Mesenchymal stem cell (in vitro differentiated cells and primary cell): ENCODE results near the gene LIPT1.

Source experiments
- DNase-seq: peaks from one replicate; pipeline ENCODE4 v3.0.0-alpha.2; 2013
- H2AFZ ChIP-seq: one replicate; pipeline ENCODE4 v1.6.1; 2013; ENCODE audit warnings: low read depth, mild to moderate bottlenecking, control low read depth, inconsistent platforms, low read length, moderate library complexity
- H2AK5ac ChIP-seq: 2 replicates; pipeline ENCODE4 v1.6.1; 2013; ENCODE audit warnings: low read length, moderate library complexity, mild to moderate bottlenecking, inconsistent platforms; ENCODE audit not compliant: severe bottlenecking
- H2BK120ac ChIP-seq: one replicate; pipeline ENCODE4 v1.6.1; 2013; ENCODE audit warnings: low read depth, mild to moderate bottlenecking, inconsistent platforms, low read length, moderate library complexity
- H2BK12ac ChIP-seq, 2 experiments: one replicate each; pipeline ENCODE4 v1.6.1; 2013; ENCODE audit warnings: inconsistent platforms in 2 of 2, low read length in 2 of 2, mild to moderate bottlenecking in 2 of 2, moderate library complexity in 2 of 2, control low read depth in 1 of 2
- H2BK15ac ChIP-seq: one replicate; pipeline ENCODE4 v1.6.1; 2013; ENCODE audit warnings: mild to moderate bottlenecking, low read depth, inconsistent platforms; ENCODE audit not compliant: poor library complexity, severe bottlenecking
- H2BK5ac ChIP-seq: 2 replicates; pipeline ENCODE4 v1.6.1; 2013; ENCODE audit warnings: low read depth, mild to moderate bottlenecking, low read length, control low read depth, inconsistent platforms; ENCODE audit not compliant: poor library complexity, severe bottlenecking
- H3K14ac ChIP-seq, 2 experiments: one replicate each; pipeline ENCODE4 v1.6.1; 2013; ENCODE audit warnings: inconsistent platforms in 2 of 2, low read length in 2 of 2, control low read depth in 1 of 2, mild to moderate bottlenecking in 1 of 2, moderate library complexity in 1 of 2
- H3K18ac ChIP-seq, 2 experiments: one replicate each; pipeline ENCODE4 v1.6.1; 2013; ENCODE audit warnings: inconsistent platforms in 2 of 2, low read length in 2 of 2, control low read depth in 1 of 2, low read depth in 1 of 2, mild to moderate bottlenecking in 1 of 2
- H3K23ac ChIP-seq, 2 experiments: one replicate each; pipeline ENCODE4 v1.6.1; 2013; ENCODE audit warnings: inconsistent platforms in 2 of 2, low read length in 2 of 2, mild to moderate bottlenecking in 2 of 2, moderate library complexity in 2 of 2, control low read depth in 1 of 2
- H3K27ac ChIP-seq: 2 replicates; pipeline ENCODE4 v1.5.1; 2013; ENCODE audit warnings: mild to moderate bottlenecking, moderate library complexity, low read length, control low read depth, inconsistent platforms; ENCODE audit not compliant: poor library complexity, severe bottlenecking
- H3K27me3 ChIP-seq, 2 experiments: 2 replicates each; pipeline versions ENCODE4 v1.6.1 to v1.7.0; 2013; ENCODE audit warnings: low read length in 2 of 2, mild to moderate bottlenecking in 2 of 2, moderate library complexity in 2 of 2, control low read depth in 1 of 2, inconsistent platforms in 1 of 2; ENCODE audit not compliant: control insufficient read depth in 1 of 2, insufficient read depth in 1 of 2
- H3K36me3 ChIP-seq, 2 experiments: 2 replicates each; pipeline versions ENCODE4 v1.6.1 to v1.7.0; 2013; ENCODE audit warnings: low read length in 2 of 2, control low read depth in 1 of 2, inconsistent platforms in 1 of 2, low read depth in 1 of 2, mild to moderate bottlenecking in 1 of 2; ENCODE audit not compliant: insufficient read depth in 2 of 2, control insufficient read depth in 1 of 2
- H3K4ac ChIP-seq, 2 experiments: one replicate each; pipeline ENCODE4 v1.6.1; 2013; ENCODE audit warnings: inconsistent platforms in 2 of 2, low read length in 2 of 2, mild to moderate bottlenecking in 2 of 2, moderate library complexity in 2 of 2, control low read depth in 1 of 2, low read depth in 1 of 2
- H3K4me1 ChIP-seq: 2 replicates; pipeline ENCODE4 v1.6.1; 2013; ENCODE audit warnings: low read depth, low read length, control low read depth; ENCODE audit not compliant: control insufficient read depth, insufficient read depth
- H3K4me2 ChIP-seq: 2 replicates; pipeline ENCODE4 v1.6.1; 2013; ENCODE audit warnings: low read length, mild to moderate bottlenecking, inconsistent platforms; ENCODE audit not compliant: poor library complexity, severe bottlenecking
- H3K4me3 ChIP-seq, 2 experiments: 2 replicates each; pipeline versions ENCODE4 v1.5.1 to v1.7.0; 2013; ENCODE audit warnings: low read length in 2 of 2, mild to moderate bottlenecking in 2 of 2, control low read depth in 1 of 2, low read depth in 1 of 2; ENCODE audit not compliant: insufficient read depth in 1 of 2
- H3K79me1 ChIP-seq: replicated peaks from 2 replicates; pipeline ENCODE4 v1.6.1; 2013; ENCODE audit warnings: mild to moderate bottlenecking, control low read depth, low read length, inconsistent platforms; ENCODE audit not compliant: poor library complexity, severe bottlenecking
- H3K9ac ChIP-seq: 2 replicates; pipeline ENCODE4 v1.7.0; 2013; ENCODE audit warnings: mild to moderate bottlenecking, low read length, moderate library complexity
- H3K9me3 ChIP-seq: 2 replicates; pipeline ENCODE4 v1.7.0; 2013; ENCODE audit warnings: mild to moderate bottlenecking, low read length; ENCODE audit not compliant: control insufficient read depth
- H4K8ac ChIP-seq: one replicate; pipeline ENCODE4 v1.6.1; 2013; ENCODE audit warnings: inconsistent platforms, mild to moderate bottlenecking, low read length, moderate library complexity
- H4K91ac ChIP-seq: one replicate; pipeline ENCODE4 v1.6.1; 2013; ENCODE audit warnings: mild to moderate bottlenecking, low read length, inconsistent platforms
- WGBS: methylation state at CpG from one replicate; pipeline ENCODE4 v1.1.7; 2013; ENCODE audit warnings: mixed read lengths; 5-methylcytosine and 5-hydroxymethylcytosine counted together

Gene LIPT1

GRCh38 chr2:99184811-99185210, 30.0 kb downstream of the LIPT1 start:
- Histone ChIP-seq H3K23ac (no peak overlapping the region), H2BK5ac (no peak overlapping the region), H3K27me3 (no peaks in the 10 kb centered on the region), H2BK120ac (no peak overlapping the region), H4K91ac (no peak overlapping the region), H3K4ac (no peak overlapping the region), H3K4me3 (no peak overlapping the region), H2AFZ (no peak overlapping the region), H2BK12ac (no peak overlapping the region), H3K36me3 (peaks cover 0 to 26% of the 10 kb centered on the region in 2 experiments), H3K4me2 (no peak overlapping the region), H3K27ac (no peak overlapping the region), H4K8ac (no peak overlapping the region), H3K9me3 (no peaks in the 10 kb centered on the region), H3K18ac (no peak overlapping the region), H2AK5ac (no peak overlapping the region), H3K79me1 (peaks cover 18% of the 10 kb centered on the region), H3K14ac (no peak overlapping the region), H2BK15ac (no peak overlapping the region), H3K4me1 (peaks cover 4% of the 10 kb centered on the region), H3K9ac (no peak overlapping the region)
- DNase-seq: no peak
- 61% methylated on average over 4 of the region's 6 CpGs for WGBS

- Histone ChIP-seq H3K9me3 (no peaks in the 10 kb centered on the region), H3K4me3 (no peak overlapping the region), H3K27me3 (no peaks in the 10 kb centered on the region), H3K14ac (no peak overlapping the region), H3K23ac (no peak overlapping the region), H3K4ac (no peak overlapping the region), H2AK5ac (no peak overlapping the region), H2BK15ac (no peak overlapping the region), H3K4me1 (peaks cover 4% of the 10 kb centered on the region), H3K79me1 (peaks cover 23% of the 10 kb centered on the region), H3K27ac (no peak overlapping the region), H4K8ac (no peak overlapping the region), H3K9ac (no peak overlapping the region), H3K18ac (no peak overlapping the region), H3K36me3 (peaks cover 0 to 46% of the 10 kb centered on the region in 2 experiments), H3K4me2 (no peak overlapping the region), H4K91ac (no peak overlapping the region), H2BK12ac (no peak overlapping the region), H2AFZ (no peak overlapping the region), H2BK120ac (no peak overlapping the region), H2BK5ac (no peak overlapping the region)
- no peak for DNase-seq
These were observed 32.2 kb downstream of the LIPT1 start for GRCh38 chr2:99187011-99187410.

GRCh38 chr2:99188357-99188756, 33.6 kb downstream of the LIPT1 start:
- no peak overlapping the region for H4K8ac ChIP-seq
- H2BK12ac ChIP-seq: no peak overlapping the region
- 100% methylated on average over 1 of the region's 3 CpGs for WGBS
- H2AK5ac ChIP-seq: no peak overlapping the region
- no peak overlapping the region for H3K27ac ChIP-seq
- H3K79me1 ChIP-seq: peaks cover 20% of the 10 kb centered on the region
- peaks cover 0 to 53% of the 10 kb centered on the region in 2 experiments for H3K36me3 ChIP-seq
- H4K91ac ChIP-seq: no peak overlapping the region
- H3K4me2 ChIP-seq: no peak overlapping the region
- no peak overlapping the region for H2BK15ac ChIP-seq
- H3K9me3 ChIP-seq: no peaks in the 10 kb centered on the region
- H3K4me3 ChIP-seq: no peak overlapping the region
- H3K4me1 ChIP-seq: peaks cover 1% of the 10 kb centered on the region
- no peak overlapping the region for H2AFZ ChIP-seq
- no peak for DNase-seq
- no peak overlapping the region for H3K14ac ChIP-seq
- H3K23ac ChIP-seq: no peak overlapping the region
- H3K27me3 ChIP-seq: no peaks in the 10 kb centered on the region
- no peak overlapping the region for H3K4ac ChIP-seq
- no peak overlapping the region for H3K18ac ChIP-seq
- no peak overlapping the region for H2BK120ac ChIP-seq
- H2BK5ac ChIP-seq: no peak overlapping the region
- H3K9ac ChIP-seq: no peak overlapping the region

GRCh38 chr2:99190548-99190947, 35.8 kb downstream of the LIPT1 start:
- no peak overlapping the region for H2AFZ ChIP-seq
- H3K4me1 ChIP-seq: no peaks in the 10 kb centered on the region
- no peak overlapping the region for H3K4me2 ChIP-seq
- H2BK12ac ChIP-seq: no peak overlapping the region
- peaks cover 0 to 72% of the 10 kb centered on the region in 2 experiments for H3K36me3 ChIP-seq
- H3K79me1 ChIP-seq: peaks cover 19% of the 10 kb centered on the region
- H3K27me3 ChIP-seq: no peaks in the 10 kb centered on the region
- DNase-seq: no peak
- H2AK5ac ChIP-seq: no peak overlapping the region
- no peak overlapping the region for H4K91ac ChIP-seq
- H3K18ac ChIP-seq: no peak overlapping the region
- H2BK5ac ChIP-seq: no peak overlapping the region
- no peak overlapping the region for H4K8ac ChIP-seq
- H3K23ac ChIP-seq: no peak overlapping the region
- H3K27ac ChIP-seq: no peak overlapping the region
- no peak overlapping the region for H2BK120ac ChIP-seq
- 77% methylated on average over 1 of the region's 1 CpG for WGBS
- no peak overlapping the region for H3K4me3 ChIP-seq
- no peak overlapping the region for H2BK15ac ChIP-seq
- no peak overlapping the region for H3K14ac ChIP-seq
- H3K9ac ChIP-seq: no peak overlapping the region
- H3K4ac ChIP-seq: no peak overlapping the region
- H3K9me3 ChIP-seq: no peaks in the 10 kb centered on the region
